GM12875 (cell line): ENCODE data around the gene TTC34.

Experiments used
- H3K4me3 ChIP-seq: one replicate; pipeline ENCODE4 v1.5.1; 2011; ENCODE audit warnings: low read depth, low read length, control low read depth
- CTCF ChIP-seq: IDR thresholded peaks from 2 replicates; pipeline ENCODE4 v1.5.1; 2011; ENCODE audit warnings: low read depth, mild to moderate bottlenecking, control low read depth, inconsistent platforms, low read length, moderate library complexity, borderline replicate concordance; ENCODE audit not compliant: insufficient read depth

TTC34 gene

GRCh38 chr1:2594641-2595131 lies 206.8 kb downstream of the TTC34 start:
- TF ChIP-seq CTCF = no peak
- no peak overlapping the region for H3K4me3 ChIP-seq

GRCh38 chr1:2594001-2594640 lies 207.4 kb downstream of the TTC34 start:
- TF ChIP-seq CTCF = no peak
- H3K4me3 ChIP-seq = no peak overlapping the region

DNA sequence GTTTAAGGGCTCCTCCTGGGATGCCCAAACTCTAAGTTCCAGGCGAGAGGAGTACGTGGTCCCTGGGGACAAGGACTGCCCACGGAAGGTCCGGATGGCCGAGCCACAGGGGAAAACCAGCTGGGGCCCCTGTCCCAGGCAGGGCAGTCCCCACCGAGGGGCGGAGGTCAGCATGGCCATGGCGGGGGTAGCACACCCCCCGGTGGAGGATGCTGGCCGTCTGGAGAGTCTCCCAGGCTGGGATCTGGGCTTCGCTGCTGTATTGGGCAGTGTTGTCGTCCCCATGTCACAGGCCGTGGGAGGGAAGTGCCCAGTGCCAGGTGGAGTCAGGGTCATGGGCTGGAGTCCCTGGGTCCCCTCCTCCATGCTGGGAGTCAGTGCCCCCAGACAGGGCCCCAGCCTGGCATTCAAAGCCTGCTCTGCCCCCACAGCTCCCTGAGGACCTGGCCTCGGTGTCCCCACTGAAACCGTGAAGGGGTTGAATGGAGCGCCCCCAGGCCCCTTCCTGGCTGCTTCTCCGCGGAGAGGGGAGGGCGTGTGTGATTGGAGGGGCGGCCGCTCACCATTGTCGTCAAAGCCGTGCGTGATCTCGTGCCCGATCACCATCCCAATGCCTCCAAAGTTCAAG lies 208.1 kb downstream of the TTC34 start:
- H3K4me3 ChIP-seq = no peak overlapping the region
- no peak for TF ChIP-seq CTCF

- no peak overlapping the region for H3K4me3 ChIP-seq
- TF ChIP-seq CTCF = no peak
Measured at GRCh38 chr1:2592672-2593071, 208.8 kb downstream of the TTC34 start.

GRCh38 chr1:2591581-2592261 lies 209.8 kb downstream of the TTC34 start:
- H3K4me3 ChIP-seq = no peak overlapping the region
- TF ChIP-seq CTCF = no peak

GRCh38 chr1:2591233-2591580 lies 210.3 kb downstream of the TTC34 start:
- no peak overlapping the region for H3K4me3 ChIP-seq
- no peak for TF ChIP-seq CTCF
